Endodermal cell (in vitro differentiated cells): ENCODE measurements around the gene RPN2. TPM values are rescaled to one million over a fixed set of nuclear protein-coding genes. Genes with fewer than 3 reads are reported as not detected.

ENCODE experiments used
- DNase-seq: peaks from one replicate; pipeline ENCODE4 v3.0.0-alpha.2; 2017
- H3K27ac ChIP-seq: 2 replicates; pipeline ENCODE4 v1.5.1; 2013; ENCODE audit warnings: mild to moderate bottlenecking, low read depth, low read length, moderate library complexity
- H3K27me3 ChIP-seq: 2 replicates; pipeline ENCODE4 v1.6.1; 2013; ENCODE audit warnings: mild to moderate bottlenecking, low read length, moderate library complexity; ENCODE audit not compliant: insufficient read depth, control insufficient read depth, poor library complexity, severe bottlenecking
- H3K36me3 ChIP-seq: 2 replicates; pipeline ENCODE4 v1.7.0; 2013; ENCODE audit warnings: mild to moderate bottlenecking, low read length, moderate library complexity; ENCODE audit not compliant: control insufficient read depth, insufficient read depth
- H3K4me1 ChIP-seq: one replicate; pipeline ENCODE4 v1.7.0; 2013; ENCODE audit warnings: low read length; ENCODE audit not compliant: control insufficient read depth, insufficient read depth
- H3K4me3 ChIP-seq: 2 replicates; pipeline ENCODE4 v1.5.1; 2013; ENCODE audit warnings: mild to moderate bottlenecking, low read length, moderate library complexity
- H3K9ac ChIP-seq: 2 replicates; pipeline ENCODE4 v1.6.1; 2013; ENCODE audit warnings: mild to moderate bottlenecking, low read length, moderate library complexity; ENCODE audit not compliant: poor library complexity, severe bottlenecking; ENCODE audit errors: extremely low read depth
- H3K9me3 ChIP-seq: 2 replicates; pipeline ENCODE4 v1.6.1; 2013; ENCODE audit warnings: mild to moderate bottlenecking, low read length, moderate library complexity; ENCODE audit not compliant: control insufficient read depth
- H3K27ac Mint-ChIP-seq: 2 replicates; pipeline ENCODE4 v1.8.0; 2020; ENCODE audit warnings: mixed read lengths
- H3K27me3 Mint-ChIP-seq: 2 replicates; pipeline ENCODE4 v1.8.0; 2021; ENCODE audit warnings: mild to moderate bottlenecking, mixed read lengths; ENCODE audit not compliant: insufficient read depth
- H3K36me3 Mint-ChIP-seq: 2 replicates; pipeline ENCODE4 v1.8.0; 2020; ENCODE audit warnings: low read depth, mixed read lengths
- H3K4me1 Mint-ChIP-seq: 2 replicates; pipeline ENCODE4 v1.8.0; 2020; ENCODE audit warnings: mixed read lengths
- H3K4me3 Mint-ChIP-seq: 2 replicates; pipeline ENCODE4 v1.8.0; 2020; ENCODE audit warnings: mild to moderate bottlenecking, moderate library complexity, mixed read lengths
- H3K9me3 Mint-ChIP-seq: 2 replicates; pipeline ENCODE4 v1.8.0; 2020; ENCODE audit warnings: mild to moderate bottlenecking, mixed read lengths
- WGBS, 2 experiments: methylation state at CpG; one replicate each; pipeline versions ENCODE4 v1.1.5 to v1.1.7; 2013; ENCODE audit warnings: missing lambda C conversion rate in 2 of 2, mixed read lengths in 1 of 2; ENCODE audit not compliant: insufficient coverage in 1 of 2, insufficient read length in 1 of 2; 5-methylcytosine and 5-hydroxymethylcytosine counted together
- total RNA-seq, 2 donors: library from RNA; stranded (reverse); fragmentation: NEBNext Ultra II Directional in 1 of 2; extraction: Animal tissue kit (Norgen Biotek cat#: 25700) in 1 of 2; gene quantifications; 2 replicates in 1 of 2; 3 replicates in 1 of 2; pipeline ENCODE4 v1.2.1, GENCODE V29; 2021
- TF ChIP-seq, protein P1 (sequence below): fragments of 200-600 bp; sonication (generic); conservative IDR thresholded peaks from 2 replicates; pipeline ENCODE4 v1.5.0; 2021; ENCODE audit warnings: antibody characterized with exemption, mild to moderate bottlenecking

Gene RPN2
- total RNA-seq, 2 donors from 2014 or later, result 230 to 242 TPM

DNA sequence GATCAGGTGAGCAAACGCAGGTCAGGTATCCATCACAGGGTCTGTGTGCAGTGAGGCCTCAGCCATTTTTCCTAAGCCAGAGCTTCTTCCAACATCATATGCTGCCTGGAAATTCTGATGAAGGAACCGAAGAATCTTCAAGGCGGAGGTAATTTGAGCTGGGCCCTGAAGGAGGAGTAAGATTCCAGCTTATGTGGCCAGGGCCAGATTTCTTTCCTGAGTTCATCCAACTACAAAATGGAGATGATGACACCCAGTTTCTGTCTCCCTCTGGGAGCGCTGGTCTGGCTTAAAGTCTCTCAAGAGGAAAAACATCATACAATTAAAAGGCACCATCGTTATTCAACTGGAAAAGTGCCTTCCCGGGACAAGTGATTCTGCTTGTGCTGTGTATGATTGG lies 103.4 kb downstream of the RPN2 start:
- Histone ChIP-seq H3K9me3 (no peaks in the 10 kb centered on the region), H3K9ac (no peak overlapping the region), H3K27ac (no peak overlapping the region), H3K27me3 (no peaks in the 10 kb centered on the region), H3K36me3 (no peaks in the 10 kb centered on the region), H3K4me3 (no peak overlapping the region), H3K4me1 (peaks cover 8% of the 10 kb centered on the region)
- Mint-ChIP-seq H3K36me3 (no peaks in the 10 kb centered on the region), H3K4me3 (no peak overlapping the region), H3K4me1 (peaks cover 4% of the 10 kb centered on the region), H3K9me3 (no peaks in the 10 kb centered on the region), H3K27me3 (peaks cover 10% of the 10 kb centered on the region), H3K27ac (no peak overlapping the region)
- 76 to 88% methylated on average over 4 to 6 of the region's 6 CpGs for WGBS, 2 experiments
- TF ChIP-seq, protein P1, sequence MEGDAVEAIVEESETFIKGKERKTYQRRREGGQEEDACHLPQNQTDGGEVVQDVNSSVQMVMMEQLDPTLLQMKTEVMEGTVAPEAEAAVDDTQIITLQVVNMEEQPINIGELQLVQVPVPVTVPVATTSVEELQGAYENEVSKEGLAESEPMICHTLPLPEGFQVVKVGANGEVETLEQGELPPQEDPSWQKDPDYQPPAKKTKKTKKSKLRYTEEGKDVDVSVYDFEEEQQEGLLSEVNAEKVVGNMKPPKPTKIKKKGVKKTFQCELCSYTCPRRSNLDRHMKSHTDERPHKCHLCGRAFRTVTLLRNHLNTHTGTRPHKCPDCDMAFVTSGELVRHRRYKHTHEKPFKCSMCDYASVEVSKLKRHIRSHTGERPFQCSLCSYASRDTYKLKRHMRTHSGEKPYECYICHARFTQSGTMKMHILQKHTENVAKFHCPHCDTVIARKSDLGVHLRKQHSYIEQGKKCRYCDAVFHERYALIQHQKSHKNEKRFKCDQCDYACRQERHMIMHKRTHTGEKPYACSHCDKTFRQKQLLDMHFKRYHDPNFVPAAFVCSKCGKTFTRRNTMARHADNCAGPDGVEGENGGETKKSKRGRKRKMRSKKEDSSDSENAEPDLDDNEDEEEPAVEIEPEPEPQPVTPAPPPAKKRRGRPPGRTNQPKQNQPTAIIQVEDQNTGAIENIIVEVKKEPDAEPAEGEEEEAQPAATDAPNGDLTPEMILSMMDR, result peak; percentile 69
- DNase-seq, result peak; percentile 59

DNA sequence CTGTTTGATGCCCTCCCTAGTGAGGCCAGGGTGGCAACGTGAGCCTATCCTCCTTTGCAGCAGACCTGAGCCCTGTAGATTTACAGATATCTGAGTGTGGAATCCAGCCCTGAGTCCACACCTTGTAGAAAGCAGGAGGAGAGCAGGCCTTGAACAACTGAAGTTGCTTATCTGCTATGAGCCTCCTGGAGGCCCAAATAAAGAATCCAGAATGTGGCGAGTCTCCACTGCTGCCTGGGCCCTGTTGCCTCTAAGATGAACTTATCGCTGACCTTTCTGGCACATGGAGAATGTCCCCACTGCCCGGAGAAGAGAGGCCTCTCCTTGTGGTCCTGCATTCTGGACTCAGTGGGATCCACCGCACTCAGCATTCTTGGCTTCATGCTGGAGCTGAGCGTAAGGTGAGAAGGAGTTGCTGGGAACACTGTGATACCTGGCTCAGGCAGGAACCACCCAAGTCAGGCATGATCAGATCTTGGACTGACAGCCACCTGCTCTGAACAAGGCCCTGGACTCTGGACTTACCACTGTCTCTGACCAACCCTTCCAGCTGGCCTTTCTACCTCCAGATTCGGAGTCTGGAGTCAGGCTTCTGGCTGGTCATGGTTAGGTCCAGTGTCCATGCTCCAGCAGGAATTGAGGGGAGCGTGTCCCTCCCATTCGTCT lies 104.5 kb downstream of the RPN2 start:
- Histone ChIP-seq H3K9me3 (no peaks in the 10 kb centered on the region), H3K4me3 (no peak overlapping the region), H3K9ac (no peak overlapping the region), H3K36me3 (no peaks in the 10 kb centered on the region), H3K27me3 (no peaks in the 10 kb centered on the region), H3K27ac (no peak overlapping the region), H3K4me1 (peaks cover 8% of the 10 kb centered on the region)
- no peak for DNase-seq
- H3K36me3 Mint-ChIP-seq, result no peaks in the 10 kb centered on the region
- TF ChIP-seq, protein P1, result no peak
- H3K9me3 Mint-ChIP-seq, result no peaks in the 10 kb centered on the region
- H3K27ac Mint-ChIP-seq, result peak overlapping the region; percentile 2
- H3K4me3 Mint-ChIP-seq, result no peak overlapping the region
- peaks cover 4% of the 10 kb centered on the region for H3K4me1 Mint-ChIP-seq
- 93% methylated on average over 6 to 9 of the region's 9 CpGs for WGBS, 2 experiments
- H3K27me3 Mint-ChIP-seq, result peaks cover 12% of the 10 kb centered on the region

DNA sequence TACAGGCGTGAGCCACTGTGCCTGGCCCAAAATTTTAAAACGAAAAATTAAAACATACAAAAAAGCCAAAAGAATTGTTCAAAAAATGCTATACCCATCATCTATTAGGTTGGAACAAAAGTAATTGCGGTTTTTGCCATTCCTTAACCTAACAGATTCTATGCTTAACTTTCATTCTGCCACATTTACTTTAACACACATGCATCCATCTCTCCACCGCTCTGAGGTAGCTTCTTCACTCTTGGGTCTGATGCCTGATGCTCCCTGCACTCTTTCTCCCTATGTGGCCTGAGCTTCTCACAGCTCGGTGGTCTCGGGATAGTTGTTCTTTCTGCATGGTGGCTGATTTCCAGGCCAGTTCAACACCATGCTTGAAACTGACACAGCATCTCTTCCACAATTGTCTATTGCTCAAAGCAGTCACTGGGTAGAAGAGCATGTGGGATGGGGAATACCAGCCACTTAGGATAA lies 105.6 kb downstream of the RPN2 start:
- Histone ChIP-seq H3K9ac (no peak overlapping the region), H3K27me3 (no peaks in the 10 kb centered on the region), H3K4me3 (no peak overlapping the region), H3K9me3 (no peaks in the 10 kb centered on the region), H3K4me1 (peaks cover 8% of the 10 kb centered on the region), H3K27ac (no peak overlapping the region), H3K36me3 (no peaks in the 10 kb centered on the region)
- TF ChIP-seq, protein P1, result no peak
- Mint-ChIP-seq H3K27me3 (peaks cover 12% of the 10 kb centered on the region), H3K4me3 (no peak overlapping the region), H3K36me3 (no peaks in the 10 kb centered on the region), H3K4me1 (peaks cover 4% of the 10 kb centered on the region), H3K9me3 (peaks cover 1% of the 10 kb centered on the region), H3K27ac (no peak overlapping the region)
- no peak for DNase-seq
- 94 to 97% methylated on average over 6 of the region's 6 CpGs for WGBS, 2 experiments
